Small intestine (tissue), 7 donors: ENCODE measurements around the gene KIRREL3. TPM values are rescaled to one million over a fixed set of nuclear protein-coding genes. Genes with fewer than 3 reads are reported as not detected.

Experiments used
- DNase-seq, 2 donors: peaks; one replicate each; pipeline versions ENCODE4 v3.0.0 to v3.0.0-alpha.2; 2013
- FAIRE-seq: peaks from 2 replicates; lab custom pipeline; 2012; peaks lifted over from hg19 to GRCh38; lab: Jason Lieb, UNC
- H3K27ac ChIP-seq, 3 donors: one replicate each; pipeline ENCODE4 v1.5.1; 2013; ENCODE audit warnings: low read length in 2 of 3, mild to moderate bottlenecking in 2 of 3, control low read depth in 1 of 3, inconsistent platforms in 1 of 3, low read depth in 1 of 3, moderate library complexity in 1 of 3
- H3K27me3 ChIP-seq, 3 donors: one replicate each; pipeline ENCODE4 v1.6.1; 2013; ENCODE audit warnings: low read length in 3 of 3, inconsistent platforms in 1 of 3; ENCODE audit not compliant: control insufficient read depth in 3 of 3, insufficient read depth in 3 of 3
- H3K36me3 ChIP-seq, 3 donors: one replicate each; pipeline ENCODE4 v1.6.1; 2013; ENCODE audit warnings: low read length in 3 of 3, inconsistent platforms in 1 of 3, low read depth in 1 of 3, mild to moderate bottlenecking in 1 of 3, moderate library complexity in 1 of 3; ENCODE audit not compliant: control insufficient read depth in 3 of 3, insufficient read depth in 2 of 3
- H3K4me1 ChIP-seq, 3 donors: one replicate each; pipeline ENCODE4 v1.6.1; 2013; ENCODE audit warnings: low read length in 2 of 3, inconsistent platforms in 1 of 3, low read depth in 1 of 3, mild to moderate bottlenecking in 1 of 3, moderate library complexity in 1 of 3; ENCODE audit not compliant: control insufficient read depth in 3 of 3, insufficient read depth in 2 of 3
- H3K4me3 ChIP-seq, 3 donors: one replicate each; pipeline ENCODE4 v1.5.1; 2013; ENCODE audit warnings: low read length in 3 of 3, control low read depth in 1 of 3, inconsistent platforms in 1 of 3, low read depth in 1 of 3, mild to moderate bottlenecking in 1 of 3, moderate library complexity in 1 of 3
- H3K9me3 ChIP-seq, 2 donors: one replicate each; pipeline ENCODE4 v1.6.1; 2013; ENCODE audit warnings: low read depth in 1 of 2, low read length in 1 of 2; ENCODE audit not compliant: control insufficient read depth in 2 of 2, insufficient read depth in 1 of 2
- WGBS, 3 donors: extraction: QIAGEN DNeasy Blood & Tissue Kit; methylation state at CpG; one replicate each; pipeline ENCODE4 v1.1.7; 2013; 5-methylcytosine and 5-hydroxymethylcytosine counted together
- polyA plus RNA-seq, 4 donors: library from polyadenylated mRNA; stranded (reverse) in 3 of 4; unstranded in 1 of 4; fragments of 200-250 nt in 3 of 4; fragments of 120-200 nt in 1 of 4; gene quantifications; one replicate each; pipeline versions ENCODE4 v1.2.1 to v1.2.3, GENCODE V29; 2013
- donor health status: healthy with polysubstance abuse.
- donor health status: control.
- donor health status: control.
- donor health status: Bipolar disorder and iron deficiency.
- donor health status: healthy.

KIRREL3 gene
- polyA plus RNA-seq, 4 donors, result 0.18 to 0.61 TPM; not detected in 2

DNA sequence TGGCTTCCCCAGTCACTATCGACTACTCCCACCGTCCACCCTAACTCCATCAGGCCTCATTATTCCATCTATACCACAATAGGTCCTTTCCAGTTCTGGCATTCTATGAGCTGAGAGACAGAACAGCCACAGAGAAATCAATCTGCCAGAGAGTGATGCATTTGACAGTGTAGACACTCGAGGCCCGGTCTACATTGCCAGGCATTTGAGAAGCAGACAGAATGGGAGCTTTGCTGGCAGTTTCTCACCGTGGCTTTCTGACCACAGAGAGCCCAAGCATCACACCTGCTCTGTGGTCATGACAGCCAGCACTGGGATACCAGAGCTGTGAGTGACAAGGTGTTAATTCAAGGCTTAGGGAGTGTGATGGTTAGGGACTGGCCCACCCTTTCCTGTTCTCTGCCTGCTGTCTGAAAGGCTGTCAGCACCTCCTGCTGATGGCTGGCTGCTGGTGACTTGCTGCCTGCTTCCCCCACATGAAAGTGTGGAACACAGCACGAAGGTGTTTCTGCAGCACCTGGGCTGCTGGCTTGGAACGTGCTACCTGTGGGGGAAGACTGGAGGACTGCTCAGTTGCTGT is 137.8 kb downstream of the KIRREL3 start:
- WGBS, 3 donors, result 54 to 58% (median 54%) methylated on average over 7 of the region's 7 CpGs
- DNase-seq, result no peak
- no peak for FAIRE-seq
- Histone ChIP-seq H3K36me3 (no peaks in the 10 kb centered on the region), H3K27ac (no peak overlapping the region), H3K4me3 (no peak overlapping the region), H3K4me1 (no peaks in the 10 kb centered on the region), H3K9me3 (no peaks in the 10 kb centered on the region), H3K27me3 (peaks cover 0 to 6% (median 3%) of the 10 kb centered on the region in 3 donors)

DNA sequence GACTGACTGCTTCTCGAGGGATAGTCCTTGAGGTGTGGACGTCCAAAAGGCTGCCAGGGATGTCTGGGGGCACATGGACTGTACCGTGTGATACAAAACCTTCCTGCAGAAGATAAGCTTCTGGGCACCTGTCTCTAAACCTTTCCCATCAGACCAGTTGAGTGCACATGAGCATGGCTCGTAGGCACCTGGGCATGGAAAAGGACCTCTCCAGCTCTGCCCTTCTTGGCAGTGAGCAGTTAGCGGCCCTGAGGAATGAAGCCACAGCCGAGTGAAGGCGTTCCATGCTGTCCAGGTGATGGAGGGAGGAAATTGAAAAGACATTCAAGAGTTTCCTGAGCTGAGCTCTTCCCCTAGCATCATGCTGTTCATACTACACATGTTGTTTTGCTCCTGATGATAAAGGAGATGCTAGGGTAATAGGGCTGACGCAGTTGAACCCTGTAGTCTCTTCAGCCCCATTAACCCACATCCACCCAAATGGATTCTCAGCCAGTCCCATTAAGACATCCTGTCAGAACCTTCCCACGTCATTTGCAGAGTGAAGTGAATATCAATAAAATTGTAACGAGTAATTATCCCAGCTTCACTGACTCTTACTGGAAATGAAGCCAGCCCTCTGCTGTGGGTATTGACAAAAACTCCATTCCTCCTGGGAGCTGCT is 138.6 kb downstream of the KIRREL3 start:
- FAIRE-seq, result no peak
- H3K4me1 ChIP-seq, result no peaks in the 10 kb centered on the region
- no peak overlapping the region for H3K27ac ChIP-seq
- WGBS, 3 donors, result 73 to 85% (median 77%) methylated on average over 10 of the region's 10 CpGs
- no peak for DNase-seq
- peaks cover 0 to 6% (median 3%) of the 10 kb centered on the region in 3 donors for H3K27me3 ChIP-seq
- H3K4me3 ChIP-seq, result no peak overlapping the region
- no peaks in the 10 kb centered on the region for H3K36me3 ChIP-seq
- no peaks in the 10 kb centered on the region for H3K9me3 ChIP-seq

DNA sequence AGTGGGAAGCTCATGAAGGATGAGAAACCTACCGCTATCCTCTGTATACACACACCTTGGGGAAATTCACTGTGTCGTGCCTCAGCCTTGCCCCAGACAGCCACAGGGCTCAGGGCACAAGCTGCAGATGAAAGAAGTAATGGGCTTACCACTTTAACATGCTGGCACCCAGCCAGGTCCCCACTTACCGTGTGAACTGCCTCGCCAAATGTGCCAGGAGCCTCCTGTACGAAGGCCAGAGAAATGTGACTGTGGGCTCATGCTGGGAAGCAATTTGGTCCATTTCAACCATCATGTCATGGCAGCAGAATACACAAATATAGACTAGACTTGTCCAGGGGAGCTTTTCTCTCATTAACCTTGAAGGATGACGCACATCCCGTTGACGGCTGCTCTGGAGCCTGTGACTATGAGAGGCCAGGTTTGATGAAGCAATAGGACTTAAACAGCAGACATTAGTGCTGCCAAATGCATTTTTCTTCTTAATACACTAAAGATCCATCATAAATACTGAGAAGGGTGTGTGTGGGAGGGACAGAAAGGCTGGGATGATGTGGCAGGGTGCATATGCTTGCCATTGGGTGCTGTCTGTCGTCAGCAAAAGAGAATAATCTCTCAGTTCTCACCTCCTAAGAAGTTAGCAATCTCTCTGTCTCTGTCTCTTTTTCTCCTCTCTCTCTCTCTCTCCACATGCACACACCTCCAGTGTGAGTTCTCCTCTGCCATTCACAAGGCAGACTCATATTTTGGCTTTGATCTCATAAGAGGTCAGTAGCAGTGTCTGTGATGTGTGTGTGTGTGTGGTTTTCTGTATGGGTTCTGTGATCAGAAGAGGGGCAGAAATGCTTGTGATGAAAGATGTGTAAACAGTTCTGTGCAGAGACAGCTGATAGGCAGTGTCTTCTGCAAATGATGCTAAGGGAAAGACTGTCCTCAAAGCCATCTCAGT is 142.4 kb downstream of the KIRREL3 start:
- WGBS, 3 donors, result 64 to 78% (median 74%) methylated on average over 9 of the region's 9 CpGs
- no peaks in the 10 kb centered on the region for H3K9me3 ChIP-seq
- no peak overlapping the region for H3K27ac ChIP-seq
- H3K4me3 ChIP-seq, result no peak overlapping the region
- peaks cover 0 to 3% (median 0%) of the 10 kb centered on the region in 3 donors for H3K27me3 ChIP-seq
- H3K36me3 ChIP-seq, result no peaks in the 10 kb centered on the region
- H3K4me1 ChIP-seq, result no peaks in the 10 kb centered on the region
- DNase-seq (no peak), FAIRE-seq (no peak)

DNA sequence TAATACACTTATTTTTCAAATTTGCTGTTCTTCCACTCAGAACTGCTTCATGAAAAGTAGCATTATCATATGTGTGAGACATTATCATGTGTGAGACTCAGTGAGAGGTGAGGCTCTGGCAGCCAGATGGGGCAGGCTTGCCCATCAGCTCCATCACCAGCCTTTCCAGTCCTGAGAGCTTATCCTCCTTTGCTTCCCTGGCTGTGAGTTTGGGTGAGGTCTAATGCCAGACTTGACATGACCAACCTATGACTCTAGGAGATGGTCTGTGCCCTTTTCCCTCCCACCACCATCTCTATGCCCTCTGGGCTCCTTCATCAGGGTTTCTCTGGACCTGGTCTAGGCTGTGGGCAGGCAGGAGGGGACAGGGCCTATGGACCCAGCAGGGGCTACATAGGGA is 145.0 kb downstream of the KIRREL3 start:
- Histone ChIP-seq H3K4me3 (no peak overlapping the region), H3K4me1 (no peaks in the 10 kb centered on the region), H3K9me3 (no peaks in the 10 kb centered on the region), H3K36me3 (no peaks in the 10 kb centered on the region), H3K27me3 (no peaks in the 10 kb centered on the region), H3K27ac (no peak overlapping the region)
- no peak for FAIRE-seq
- DNase-seq, result no peak

DNA sequence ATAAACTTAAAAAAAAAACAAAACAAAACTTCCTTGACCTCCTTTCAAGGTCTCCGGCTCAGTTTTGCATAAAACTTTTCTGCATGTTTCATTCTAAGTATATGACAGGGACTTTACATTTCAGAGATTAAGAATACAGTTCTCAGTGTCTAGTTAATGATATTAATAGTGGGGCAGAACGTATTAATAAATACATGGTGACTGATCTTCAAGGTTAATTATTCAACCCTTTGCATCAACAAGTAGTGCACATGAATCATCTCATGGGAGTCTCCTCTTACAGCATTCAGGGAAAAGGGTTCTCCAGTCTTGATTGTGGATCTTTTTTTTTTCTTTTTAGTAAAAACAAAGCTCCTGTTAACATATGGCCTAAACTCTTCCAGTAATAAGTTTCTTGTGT is 146.8 kb downstream of the KIRREL3 start:
- Histone ChIP-seq H3K27ac (no peak overlapping the region), H3K4me1 (no peaks in the 10 kb centered on the region), H3K27me3 (no peaks in the 10 kb centered on the region), H3K4me3 (no peak overlapping the region), H3K9me3 (no peaks in the 10 kb centered on the region), H3K36me3 (no peaks in the 10 kb centered on the region)
- WGBS, 3 donors, result 49 to 56% (median 49%) methylated on average over 2 of the region's 2 CpGs
- DNase-seq, result no peak
- FAIRE-seq, result no peak

DNA sequence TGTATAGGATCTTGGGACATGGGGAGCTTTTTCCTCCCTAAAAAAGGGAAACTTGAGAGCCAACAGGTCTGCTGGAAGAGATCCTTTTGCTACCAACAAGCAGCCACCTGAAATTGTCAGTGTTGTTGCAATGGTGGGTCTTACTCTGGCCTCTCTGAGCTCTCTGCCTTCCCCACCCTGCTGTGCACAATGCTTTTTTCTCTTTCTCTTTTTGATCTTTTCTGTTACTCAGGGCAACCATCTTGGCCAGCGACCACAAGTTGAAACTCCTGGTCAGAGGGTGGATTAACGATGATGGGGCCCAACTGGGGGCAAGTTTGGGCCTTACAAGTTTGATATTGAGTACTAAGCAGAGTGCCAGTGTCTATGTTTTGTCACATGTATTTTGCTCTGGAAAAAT is 155.8 kb downstream of the KIRREL3 start:
- H3K27ac ChIP-seq, result no peak overlapping the region
- H3K27me3 ChIP-seq, result no peaks in the 10 kb centered on the region
- H3K4me1 ChIP-seq, result no peaks in the 10 kb centered on the region
- WGBS, 3 donors, result 50 to 73% (median 53%) methylated on average over 2 of the region's 2 CpGs
- H3K9me3 ChIP-seq, result no peaks in the 10 kb centered on the region
- no peaks in the 10 kb centered on the region for H3K36me3 ChIP-seq
- DNase-seq (no peak), FAIRE-seq (no peak)
- H3K4me3 ChIP-seq, result no peak overlapping the region

DNA sequence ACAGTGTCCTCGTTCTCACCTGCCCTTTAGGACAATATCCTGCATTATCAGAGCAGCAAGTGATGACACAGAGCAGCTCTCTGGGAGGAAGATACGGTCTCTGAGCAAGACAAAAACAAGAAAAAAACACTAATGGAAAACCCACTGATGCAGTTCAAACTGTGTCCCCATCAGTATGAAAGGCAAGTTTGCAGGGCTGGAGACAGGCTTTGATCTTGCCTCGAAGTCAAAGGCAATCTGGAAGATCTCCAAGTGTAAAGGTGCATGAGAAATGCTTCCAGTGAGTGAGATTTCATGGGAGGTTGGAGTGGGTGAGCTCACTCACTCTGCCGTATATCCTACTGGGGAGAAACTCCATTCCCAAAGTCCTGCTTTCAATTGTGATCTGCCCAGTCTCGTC is 157.5 kb downstream of the KIRREL3 start:
- Histone ChIP-seq H3K27me3 (peaks cover 0 to 2% (median 0%) of the 10 kb centered on the region in 3 donors), H3K4me1 (no peaks in the 10 kb centered on the region), H3K36me3 (no peaks in the 10 kb centered on the region), H3K4me3 (no peak overlapping the region), H3K9me3 (no peaks in the 10 kb centered on the region), H3K27ac (no peak overlapping the region)
- DNase-seq (no peak), FAIRE-seq (no peak)
- WGBS, 3 donors, result 62 to 68% (median 67%) methylated on average over 5 of the region's 5 CpGs

DNA sequence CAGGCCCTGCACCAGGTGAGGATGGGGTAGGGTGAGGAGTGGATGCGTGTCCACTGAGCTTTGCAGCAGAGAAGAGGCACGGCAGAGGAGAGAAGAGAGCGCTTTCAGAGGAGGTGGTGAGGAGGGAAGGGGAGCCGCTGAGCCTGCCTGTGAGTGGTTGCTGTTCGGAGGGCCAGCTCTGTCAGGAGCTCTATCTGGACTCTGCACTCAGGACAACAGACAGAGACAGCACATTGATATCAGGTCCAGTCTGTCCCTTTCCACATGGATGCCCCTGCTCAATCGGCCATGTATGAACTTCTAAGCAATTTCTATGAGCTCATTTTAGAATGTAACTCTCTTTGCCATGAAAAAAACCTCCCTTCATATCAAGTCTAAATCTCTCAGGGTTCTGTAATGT is 158.6 kb downstream of the KIRREL3 start:
- Histone ChIP-seq H3K4me3 (no peak overlapping the region), H3K9me3 (no peaks in the 10 kb centered on the region), H3K4me1 (no peaks in the 10 kb centered on the region), H3K27me3 (peaks cover 0 to 2% (median 0%) of the 10 kb centered on the region in 3 donors), H3K36me3 (no peaks in the 10 kb centered on the region), H3K27ac (no peak overlapping the region)
- WGBS, 3 donors, result 72 to 83% (median 79%) methylated on average over 5 to 6 of the region's 6 CpGs
- DNase-seq (no peak), FAIRE-seq (no peak)
